Lower lobe of right lung (tissue), 2 donors: Measurements from ENCODE around the gene FGF22. TPM values are rescaled to one million over a fixed set of nuclear protein-coding genes. Genes with fewer than 3 reads are reported as not detected.
"Not testable (repeated sequence)": the region's sequence is repeated elsewhere in the genome, so short reads cannot be mapped to it uniquely, and the experiment has no call there.

Experiments used
- ATAC-seq, 2 donors: fragments of 200-7000 bp; cut with Tn5 transposase; one replicate each; pipeline ENCODE4 v1.9.1; 2020 to 2022; ENCODE audit warnings: mild to moderate bottlenecking in 2 of 2, moderate library complexity in 2 of 2
- DNase-seq: peaks from one replicate; pipeline ENCODE4 v3.0.0-alpha.2; 2020
- H3K27ac ChIP-seq: fragments of 200-600 bp; one replicate; pipeline ENCODE4 v1.8.0; 2022
- H3K27me3 ChIP-seq: fragments of 200-600 bp; one replicate; pipeline ENCODE4 v1.8.0; 2022; ENCODE audit warnings: low read depth
- H3K36me3 ChIP-seq: fragments of 200-600 bp; one replicate; pipeline ENCODE4 v1.8.0; 2022; ENCODE audit warnings: mild to moderate bottlenecking
- H3K4me1 ChIP-seq: fragments of 200-600 bp; one replicate; pipeline ENCODE4 v1.8.0; 2022
- H3K4me3 ChIP-seq: fragments of 200-600 bp; one replicate; pipeline ENCODE4 v1.8.0; 2022; ENCODE audit warnings: mild to moderate bottlenecking
- H3K9me3 ChIP-seq: fragments of 200-600 bp; one replicate; pipeline ENCODE4 v1.8.0; 2022
- intact Hi-C: fragments of 100-400 bp; cut with DNase I; formaldehyde crosslinking; loops from one replicate; pipeline ENCODE4 v1.11.0; 2022
- total RNA-seq: library from RNA; stranded (reverse); fragmentation: NEBNext Ultra II Directional; extraction: Animal tissue kit (Norgen Biotek cat#: 25700); gene quantifications from one replicate; pipeline ENCODE4 v1.2.1, GENCODE V29; 2021
- TF ChIP-seq, protein P1 (sequence below): fragments of 200-600 bp; IDR thresholded peaks from one replicate; pipeline ENCODE4 v1.8.0; 2022; ENCODE audit warnings: antibody characterized with exemption, mild to moderate bottlenecking
- donor health status: DM: no; HTN: yes; CAD: no; lungs with severe emphysema.

Gene FGF22
- total RNA-seq, 1 donor from 2014 or later = 0.65 TPM

DNA sequence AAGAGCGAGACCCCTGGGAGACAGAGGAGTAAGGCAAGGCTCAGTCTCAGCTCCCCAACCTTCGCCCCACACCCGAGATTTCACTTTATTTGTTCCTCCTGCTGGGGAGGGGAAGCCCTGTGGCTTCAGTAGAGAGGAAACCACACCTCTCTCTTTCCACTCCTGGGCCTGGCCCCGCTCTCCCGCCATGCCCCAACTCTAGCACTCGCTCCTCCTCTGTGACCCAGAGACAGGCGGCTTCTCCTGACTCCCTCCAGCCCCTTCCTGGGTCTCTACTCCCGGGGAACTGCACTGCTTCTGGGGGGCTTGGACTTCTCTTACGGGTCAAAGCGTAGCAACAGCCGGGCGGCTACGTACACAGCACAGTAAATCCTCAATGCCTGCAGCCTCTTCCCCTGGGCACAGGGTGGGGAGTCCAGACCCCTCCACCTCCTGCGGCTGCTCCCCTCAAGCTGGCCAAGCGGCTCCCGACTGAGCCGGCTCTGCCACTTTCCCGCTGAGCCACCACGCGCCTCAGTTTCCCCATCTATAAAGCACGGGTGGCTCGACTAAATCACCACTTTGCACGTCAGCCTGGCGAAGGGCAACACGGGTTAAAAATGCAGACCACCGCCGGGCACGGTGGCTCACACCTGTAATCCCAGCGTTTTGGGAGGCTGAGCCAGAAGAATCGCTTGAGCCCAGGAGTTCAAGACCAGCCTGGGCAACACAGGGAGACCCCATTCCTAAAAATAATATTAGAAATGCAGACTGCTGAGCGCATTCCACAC is 21.9 kb downstream of the FGF22 start:
- TF ChIP-seq, protein P1, sequence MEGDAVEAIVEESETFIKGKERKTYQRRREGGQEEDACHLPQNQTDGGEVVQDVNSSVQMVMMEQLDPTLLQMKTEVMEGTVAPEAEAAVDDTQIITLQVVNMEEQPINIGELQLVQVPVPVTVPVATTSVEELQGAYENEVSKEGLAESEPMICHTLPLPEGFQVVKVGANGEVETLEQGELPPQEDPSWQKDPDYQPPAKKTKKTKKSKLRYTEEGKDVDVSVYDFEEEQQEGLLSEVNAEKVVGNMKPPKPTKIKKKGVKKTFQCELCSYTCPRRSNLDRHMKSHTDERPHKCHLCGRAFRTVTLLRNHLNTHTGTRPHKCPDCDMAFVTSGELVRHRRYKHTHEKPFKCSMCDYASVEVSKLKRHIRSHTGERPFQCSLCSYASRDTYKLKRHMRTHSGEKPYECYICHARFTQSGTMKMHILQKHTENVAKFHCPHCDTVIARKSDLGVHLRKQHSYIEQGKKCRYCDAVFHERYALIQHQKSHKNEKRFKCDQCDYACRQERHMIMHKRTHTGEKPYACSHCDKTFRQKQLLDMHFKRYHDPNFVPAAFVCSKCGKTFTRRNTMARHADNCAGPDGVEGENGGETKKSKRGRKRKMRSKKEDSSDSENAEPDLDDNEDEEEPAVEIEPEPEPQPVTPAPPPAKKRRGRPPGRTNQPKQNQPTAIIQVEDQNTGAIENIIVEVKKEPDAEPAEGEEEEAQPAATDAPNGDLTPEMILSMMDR = no peak
- intact Hi-C loops = no loop called here
- no peak for DNase-seq
- Histone ChIP-seq H3K9me3 (no peaks in the 10 kb centered on the region), H3K36me3 (no peaks in the 10 kb centered on the region), H3K27me3 (no peaks in the 10 kb centered on the region), H3K4me3 (peak overlapping the region; percentile 100), H3K4me1 (peaks cover 65% of the 10 kb centered on the region), H3K27ac (peak overlapping the region; percentile 91)
- ATAC-seq = peak; percentile 5 to 35

DNA sequence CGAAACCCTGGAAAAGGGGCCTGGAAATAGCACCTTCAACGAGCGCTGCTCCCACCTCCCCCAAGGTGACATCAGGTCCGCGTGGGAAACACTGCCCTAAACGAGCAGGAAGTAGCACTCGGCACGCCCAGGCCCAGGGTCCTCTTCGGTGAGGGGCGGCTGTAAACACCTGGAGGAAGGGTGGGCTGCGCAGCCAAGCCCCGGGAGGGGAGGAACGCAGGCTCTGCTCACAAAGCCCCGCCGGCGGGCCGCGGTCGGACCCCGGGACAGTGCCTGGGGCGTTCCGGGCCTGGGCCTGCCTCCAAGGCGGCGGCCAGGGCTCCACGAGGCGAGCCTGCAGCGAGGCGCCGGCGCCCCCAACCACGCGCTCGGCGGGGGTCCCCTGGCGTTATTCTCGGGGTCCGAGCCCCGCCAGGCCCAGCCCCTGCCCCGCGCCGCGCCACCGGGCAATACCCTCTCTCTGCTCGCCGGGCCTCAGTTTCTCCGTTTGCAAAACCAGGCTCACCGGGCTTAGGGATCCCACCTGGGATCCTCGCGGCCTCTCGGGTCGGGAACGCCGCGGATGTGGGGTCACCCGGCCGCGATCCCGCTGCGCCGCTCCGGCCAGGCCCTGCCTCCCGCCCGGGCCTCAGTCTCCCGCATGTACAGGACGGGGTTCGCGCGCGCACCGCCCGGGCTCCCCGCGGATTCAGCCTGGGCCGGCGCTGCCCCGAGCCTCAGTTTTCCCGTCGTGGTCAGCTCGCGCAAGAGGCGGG is 22.7 kb downstream of the FGF22 start:
- DNase-seq (peak; percentile 80), ATAC-seq (peak; percentile 5 to 44)
- peak overlapping the region; percentile 100 for H3K4me3 ChIP-seq
- TF ChIP-seq, protein P1 = no peak
- intact Hi-C loops = no loop called here
- H3K9me3 ChIP-seq = no peaks in the 10 kb centered on the region
- H3K36me3 ChIP-seq = no peaks in the 10 kb centered on the region
- H3K27me3 ChIP-seq = no peaks in the 10 kb centered on the region
- H3K4me1 ChIP-seq = peaks cover 65% of the 10 kb centered on the region
- peak overlapping the region; percentile 91 for H3K27ac ChIP-seq

DNA sequence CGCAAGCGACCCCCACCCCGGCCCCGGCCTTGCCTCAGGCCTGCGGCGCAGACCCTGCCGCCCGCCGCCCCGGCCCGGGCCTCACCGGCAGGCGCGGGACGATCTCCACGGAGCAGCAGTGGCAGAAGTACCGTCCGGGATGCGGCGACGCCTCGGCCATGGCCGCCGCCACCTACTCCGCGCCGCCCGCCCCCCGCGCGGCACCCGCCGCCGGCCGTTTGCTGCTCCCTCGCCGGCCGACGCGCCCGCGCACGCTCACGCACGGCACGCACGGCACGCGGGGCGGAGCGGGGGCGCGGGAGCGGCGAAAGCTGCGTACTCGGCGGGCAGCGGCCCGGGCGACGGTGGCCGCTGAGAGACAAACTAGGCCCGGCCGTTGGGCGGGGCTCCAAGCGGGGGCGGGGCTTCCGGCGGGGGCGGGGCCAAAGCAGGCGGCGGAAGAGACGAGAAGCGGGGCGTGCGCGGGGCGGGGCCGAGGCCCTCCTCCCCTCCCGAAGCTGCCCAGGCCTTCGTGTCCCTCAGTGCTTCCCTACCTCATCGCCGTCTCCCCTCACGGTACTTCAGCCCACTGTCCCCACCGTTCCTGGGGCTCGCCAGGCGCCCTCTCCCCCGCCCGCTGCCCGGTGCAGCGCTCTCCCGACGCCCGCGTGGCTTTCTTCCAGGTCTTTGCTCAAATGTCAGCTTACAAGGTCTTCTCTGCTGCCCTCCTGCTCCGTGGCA is 23.4 kb downstream of the FGF22 start, which contains the start of gene RNF126:
RNF126 (minus strand) TSS at position 253 of the 720 bp plus-strand sequence; CDS start at position 160, 93 bp downstream.
- TF ChIP-seq, protein P1 = no peak
- Histone ChIP-seq H3K27me3 (no peaks in the 10 kb centered on the region), H3K4me1 (peaks cover 58% of the 10 kb centered on the region), H3K9me3 (no peaks in the 10 kb centered on the region), H3K4me3 (peak within 1 kb of the TSS; percentile 100), H3K36me3 (no peaks in the 10 kb centered on the region), H3K27ac (peak within 1 kb of the TSS; percentile 94)
- intact Hi-C loops = no loop called here
- ATAC-seq (peak; percentile 85 to 93), DNase-seq (peak; percentile 94)

DNA sequence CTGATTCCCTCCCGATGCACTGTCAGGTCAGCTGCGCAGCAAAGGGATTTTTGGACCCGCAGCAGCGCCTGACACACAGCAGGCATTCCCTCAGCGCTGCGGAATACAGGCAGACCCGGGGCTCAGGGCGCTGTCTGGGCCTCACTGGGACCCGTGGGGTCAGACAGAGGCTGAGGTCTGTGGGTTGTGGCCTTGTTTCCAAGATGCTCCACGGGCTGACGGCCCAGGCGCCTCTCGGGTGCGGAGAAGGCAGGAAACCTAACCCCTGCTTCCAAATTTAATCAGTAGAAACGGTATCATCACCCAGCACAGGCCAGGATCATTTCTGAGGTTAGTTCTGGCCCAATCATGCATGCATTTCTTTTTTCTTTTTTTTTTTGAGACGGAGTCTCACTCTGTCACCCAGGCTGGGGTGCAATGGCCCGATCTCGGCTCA is 24.0 kb downstream of the FGF22 start:
- Histone ChIP-seq H3K4me1 (peaks cover 52% of the 10 kb centered on the region), H3K27me3 (no peaks in the 10 kb centered on the region), H3K36me3 (no peaks in the 10 kb centered on the region), H3K27ac (peak overlapping the region; percentile 94), H3K4me3 (peak overlapping the region; percentile 100), H3K9me3 (no peaks in the 10 kb centered on the region)
- peak; percentile 2 for ATAC-seq
- DNase-seq = no peak
- TF ChIP-seq, protein P1 = no peak
- intact Hi-C loops = no loop called here

DNA sequence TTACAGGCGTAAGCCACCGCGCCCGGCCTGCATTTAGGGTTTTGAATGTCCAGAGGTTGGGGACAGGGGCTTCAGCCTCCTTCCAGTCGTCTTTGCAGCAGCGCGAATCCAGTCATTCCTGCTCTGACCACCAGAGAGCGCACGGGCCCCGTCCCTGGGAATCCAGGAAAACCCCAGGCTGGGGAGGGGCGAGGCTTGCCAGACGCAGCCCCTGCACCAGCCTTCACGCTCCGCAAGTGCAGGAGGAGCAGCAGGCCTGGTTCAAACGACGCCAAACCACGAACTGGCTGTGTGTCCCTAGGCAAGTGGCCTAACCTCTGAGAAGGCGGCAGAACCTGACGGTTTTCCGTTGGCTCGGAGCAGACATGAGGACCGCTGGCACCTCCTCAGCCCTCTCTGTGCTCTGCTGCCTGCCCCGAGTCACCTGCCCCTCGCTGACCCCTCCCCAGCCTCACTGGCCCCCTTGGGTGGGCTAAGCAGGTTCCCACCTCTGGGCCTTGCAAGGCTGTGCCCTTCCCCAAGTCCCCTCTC is 25.3 kb downstream of the FGF22 start:
- TF ChIP-seq, protein P1 = peak; percentile 92
- Histone ChIP-seq H3K4me3 (peak overlapping the region; percentile 34), H3K4me1 (peaks cover 39% of the 10 kb centered on the region), H3K27me3 (no peaks in the 10 kb centered on the region), H3K36me3 (no peaks in the 10 kb centered on the region), H3K27ac (peak overlapping the region; percentile 53), H3K9me3 (no peaks in the 10 kb centered on the region)
- DNase-seq = peak; percentile 86
- intact Hi-C loops = loop anchor here (5.0 kb wide), 1 partner anchor 67 kb away; no protein-coding TSS in a partner anchor
- peak; percentile 59 to 63 for ATAC-seq

DNA sequence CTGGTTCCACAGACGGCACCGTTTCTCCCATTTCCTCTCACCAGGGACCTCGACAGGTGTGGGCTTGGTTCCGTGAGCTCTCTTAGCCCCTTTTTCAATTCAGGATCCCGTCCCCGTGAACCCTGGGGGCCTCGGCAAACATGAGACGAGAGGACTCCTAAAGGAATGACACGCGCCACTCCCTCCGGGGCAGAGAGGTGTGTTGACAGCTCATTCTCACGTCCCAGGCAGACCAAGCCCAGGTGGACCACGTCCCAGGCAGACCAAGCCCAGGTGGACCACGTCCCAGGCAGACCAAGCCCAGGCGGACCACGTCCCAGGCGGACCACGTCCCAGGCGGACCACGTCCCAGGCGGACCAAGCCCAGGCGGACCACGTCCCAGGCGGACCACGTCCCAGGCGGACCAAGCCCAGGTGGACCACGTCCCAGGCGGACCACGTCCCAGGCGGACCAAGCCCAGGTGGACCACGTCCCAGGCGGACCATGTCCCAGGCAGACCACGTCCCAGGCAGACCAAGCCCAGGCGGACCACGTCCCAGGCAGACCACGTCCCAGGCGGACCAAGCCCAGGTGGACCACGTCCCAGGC is 27.4 kb downstream of the FGF22 start:
- intact Hi-C loops = loop anchor here (5.0 kb wide), 1 partner anchor 65 kb away; no protein-coding TSS in a partner anchor
- not testable (repeated sequence) for H3K27me3 ChIP-seq, H3K9me3 ChIP-seq, H3K4me3 ChIP-seq, DNase-seq, ATAC-seq, H3K27ac ChIP-seq, H3K36me3 ChIP-seq
- H3K4me1 ChIP-seq = peaks cover 19% of the 10 kb centered on the region

DNA sequence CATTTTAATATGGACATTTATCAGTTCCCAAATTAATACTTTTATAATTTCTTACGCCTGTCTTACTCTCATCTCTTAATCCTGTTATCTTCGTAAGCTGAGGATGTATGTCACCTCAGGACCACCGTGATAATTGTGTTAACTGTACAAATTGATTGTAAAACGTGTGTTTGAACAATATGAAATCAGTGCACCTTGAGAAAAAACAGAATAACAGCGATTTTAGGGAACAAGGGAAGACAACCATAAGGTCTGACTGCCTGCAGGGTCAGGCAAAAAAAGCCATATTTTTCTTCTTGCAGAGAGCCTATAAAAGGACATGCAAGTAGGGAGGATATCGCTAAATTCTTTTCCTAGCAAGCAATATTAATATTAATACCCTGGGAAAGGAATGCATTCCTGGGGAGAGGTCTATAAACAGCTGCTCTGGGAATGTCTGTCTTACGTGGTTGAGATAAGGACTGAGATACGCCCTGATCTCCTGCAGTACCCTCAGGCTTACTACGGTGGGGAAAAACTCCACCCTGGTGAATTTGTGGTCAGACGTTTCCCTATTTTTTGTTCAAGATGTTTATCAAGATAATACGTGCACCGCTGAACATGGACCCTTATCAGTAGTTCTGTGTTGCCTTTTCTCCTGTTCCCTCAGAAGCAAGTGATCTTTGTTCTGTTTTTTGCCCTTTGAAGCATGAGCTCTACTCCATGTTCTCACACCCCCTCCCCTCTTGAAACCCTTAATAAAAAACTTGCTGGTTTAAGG is 29.2 kb downstream of the FGF22 start:
- not testable (repeated sequence) for DNase-seq, H3K9me3 ChIP-seq, ATAC-seq, H3K27ac ChIP-seq, H3K4me3 ChIP-seq, H3K27me3 ChIP-seq, H3K36me3 ChIP-seq
- peaks cover 14% of the 10 kb centered on the region for H3K4me1 ChIP-seq
- intact Hi-C loops = loop anchor here (5.0 kb wide), 1 partner anchor 63 kb away; no protein-coding TSS in a partner anchor
